ENCODE data around the gene WDR81. TPM values are rescaled to one million over a fixed set of nuclear protein-coding genes. Genes with fewer than 3 reads are reported as not detected.

Gene WDR81
- total and polyA plus RNA-seq, 2 experiments from 2014 or later = 3.5 to 14.5 TPM

GRCh38 chr17:1786708-1787107, 62.2 kb downstream of the WDR81 start (continued):
- TF ChIP-seq ZNF462 (CRISPR knock-in tag; IDR thresholded peaks at IDR 0.05) = no peak
- TF ChIP-seq NANOG (IDR thresholded peaks at IDR 0.05; ENCODE audit: borderline replicate concordance) = no peak
- no peak for TF ChIP-seq JUNB (IDR thresholded peaks at IDR 0.05; ENCODE audit: unreplicated experiment)
- TF ChIP-seq, protein P1, sequence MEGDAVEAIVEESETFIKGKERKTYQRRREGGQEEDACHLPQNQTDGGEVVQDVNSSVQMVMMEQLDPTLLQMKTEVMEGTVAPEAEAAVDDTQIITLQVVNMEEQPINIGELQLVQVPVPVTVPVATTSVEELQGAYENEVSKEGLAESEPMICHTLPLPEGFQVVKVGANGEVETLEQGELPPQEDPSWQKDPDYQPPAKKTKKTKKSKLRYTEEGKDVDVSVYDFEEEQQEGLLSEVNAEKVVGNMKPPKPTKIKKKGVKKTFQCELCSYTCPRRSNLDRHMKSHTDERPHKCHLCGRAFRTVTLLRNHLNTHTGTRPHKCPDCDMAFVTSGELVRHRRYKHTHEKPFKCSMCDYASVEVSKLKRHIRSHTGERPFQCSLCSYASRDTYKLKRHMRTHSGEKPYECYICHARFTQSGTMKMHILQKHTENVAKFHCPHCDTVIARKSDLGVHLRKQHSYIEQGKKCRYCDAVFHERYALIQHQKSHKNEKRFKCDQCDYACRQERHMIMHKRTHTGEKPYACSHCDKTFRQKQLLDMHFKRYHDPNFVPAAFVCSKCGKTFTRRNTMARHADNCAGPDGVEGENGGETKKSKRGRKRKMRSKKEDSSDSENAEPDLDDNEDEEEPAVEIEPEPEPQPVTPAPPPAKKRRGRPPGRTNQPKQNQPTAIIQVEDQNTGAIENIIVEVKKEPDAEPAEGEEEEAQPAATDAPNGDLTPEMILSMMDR (conservative IDR thresholded peaks at IDR 0.05; ENCODE audit: low read depth in 2 of 2) = no peak
- no peak for TF ChIP-seq POLR2AphosphoS5 (IDR thresholded peaks at IDR 0.05; ENCODE audit: low read depth)
- no peak for TF ChIP-seq CREB1 (CRISPR knock-in tag; IDR thresholded peaks at IDR 0.05; ENCODE audit: low read depth)
- TF ChIP-seq ZNF331 (CRISPR knock-in tag; IDR thresholded peaks at IDR 0.05; ENCODE audit: low read depth) = no peak
- TF ChIP-seq EZH2phosphoT487 (IDR thresholded peaks at IDR 0.05; ENCODE audit: unreplicated experiment) = no peak
- TF ChIP-seq EZH2 (IDR thresholded peaks at IDR 0.05; ENCODE audit: low read depth, unreplicated experiment) = no peak
- no peak for TF ChIP-seq STAT1 (IDR thresholded peaks at IDR 0.05; ENCODE audit: unreplicated experiment)
- TF ChIP-seq, protein P2, sequence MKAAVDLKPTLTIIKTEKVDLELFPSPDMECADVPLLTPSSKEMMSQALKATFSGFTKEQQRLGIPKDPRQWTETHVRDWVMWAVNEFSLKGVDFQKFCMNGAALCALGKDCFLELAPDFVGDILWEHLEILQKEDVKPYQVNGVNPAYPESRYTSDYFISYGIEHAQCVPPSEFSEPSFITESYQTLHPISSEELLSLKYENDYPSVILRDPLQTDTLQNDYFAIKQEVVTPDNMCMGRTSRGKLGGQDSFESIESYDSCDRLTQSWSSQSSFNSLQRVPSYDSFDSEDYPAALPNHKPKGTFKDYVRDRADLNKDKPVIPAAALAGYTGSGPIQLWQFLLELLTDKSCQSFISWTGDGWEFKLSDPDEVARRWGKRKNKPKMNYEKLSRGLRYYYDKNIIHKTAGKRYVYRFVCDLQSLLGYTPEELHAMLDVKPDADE (IDR thresholded peaks at IDR 0.05) = no peak
